WTC11 (cell line): ENCODE data around the gene GRIN3B. TPM values are rescaled to one million over a fixed set of nuclear protein-coding genes. Genes with fewer than 3 reads are reported as not detected.

Source experiments
- ATAC-seq: fragments of 200-7000 bp; cut with Tn5 transposase; 2 replicates; pipeline ENCODE4 v1.10.0; 2021; ENCODE audit warnings: mild to moderate bottlenecking, moderate library complexity
- CTCF ChIA-PET: fragments of 300-600 bp; sonication (Branson Sonifier 250); formaldehyde crosslinking; loops from one replicate; lab custom pipeline; 2021; ENCODE audit warnings: antibody characterized with exemption; lab: Charles Lee
- POLR2A ChIA-PET: fragments of 350-600 bp; sonication (Branson Sonifier 250); formaldehyde crosslinking; loops from one replicate; lab custom pipeline; 2021; ENCODE audit warnings: antibody characterized with exemption; lab: Charles Lee
- DNase-seq: peaks from one replicate; pipeline ENCODE4 v3.0.0; 2021; ENCODE audit warnings: low spot score
- H3K27ac Mint-ChIP-seq: 2 replicates; pipeline ENCODE4 v1.8.0; 2021; ENCODE audit warnings: mixed read lengths
- H3K27me3 Mint-ChIP-seq: 2 replicates; pipeline ENCODE4 v1.8.0; 2021; ENCODE audit warnings: low read depth, mild to moderate bottlenecking, moderate library complexity, mixed read lengths
- H3K36me3 Mint-ChIP-seq: 2 replicates; pipeline ENCODE4 v1.8.0; 2021; ENCODE audit warnings: mixed read lengths
- H3K4me1 Mint-ChIP-seq: 2 replicates; pipeline ENCODE4 v1.8.0; 2022; ENCODE audit warnings: mixed read lengths
- H3K4me3 Mint-ChIP-seq: 2 replicates; pipeline ENCODE4 v1.8.0; 2021; ENCODE audit warnings: mild to moderate bottlenecking, moderate library complexity, mixed read lengths
- H3K9me3 Mint-ChIP-seq: 2 replicates; pipeline ENCODE4 v1.8.0; 2021; ENCODE audit warnings: mixed read lengths
- AR ChIP-seq: fragments of 250-450 bp; sonication (Bioruptor Pico); IDR thresholded peaks from 2 replicates; pipeline ENCODE4 v1.9.0; 2021; ENCODE audit warnings: mild to moderate bottlenecking
- CBFB ChIP-seq: sonication (generic); formaldehyde crosslinking; IDR thresholded peaks from 2 replicates; pipeline ENCODE4 v1.8.1; 2022; ENCODE audit warnings: mild to moderate bottlenecking, low read depth, missing genetic modification reagents
- HMGXB4 ChIP-seq: sonication (generic); formaldehyde crosslinking; IDR thresholded peaks from 2 replicates; pipeline ENCODE4 v1.8.1; 2023; ENCODE audit warnings: mild to moderate bottlenecking, moderate library complexity, missing genetic modification reagents
- IRF1 ChIP-seq: sonication (generic); formaldehyde crosslinking; IDR thresholded peaks from 2 replicates; pipeline ENCODE4 v1.8.0; 2023; ENCODE audit warnings: missing genetic modification reagents
- JUN ChIP-seq: sonication (generic); formaldehyde crosslinking; IDR thresholded peaks from 2 replicates; pipeline ENCODE4 v1.8.0; 2023; ENCODE audit warnings: mild to moderate bottlenecking, missing genetic modification reagents
- MLX ChIP-seq: sonication (generic); formaldehyde crosslinking; IDR thresholded peaks from 2 replicates; pipeline ENCODE4 v1.8.1; 2023; ENCODE audit warnings: mild to moderate bottlenecking, missing genetic modification reagents, moderate library complexity
- PREB ChIP-seq: sonication (generic); formaldehyde crosslinking; IDR thresholded peaks from 2 replicates; pipeline ENCODE4 v1.8.1; 2022; ENCODE audit warnings: mild to moderate bottlenecking, missing genetic modification reagents, moderate library complexity, borderline replicate concordance
- PRRX2 ChIP-seq: fragments of 250-450 bp; sonication (Bioruptor Pico); IDR thresholded peaks from 2 replicates; pipeline ENCODE4 v1.8.0; 2021; ENCODE audit warnings: mild to moderate bottlenecking
- SOX15 ChIP-seq: fragments of 250-450 bp; sonication (Bioruptor Pico); IDR thresholded peaks from 2 replicates; pipeline ENCODE4 v1.9.0; 2021; ENCODE audit warnings: mild to moderate bottlenecking
- STAT6 ChIP-seq: sonication (generic); formaldehyde crosslinking; conservative IDR thresholded peaks from 2 replicates; pipeline ENCODE4 v1.8.1; 2023; ENCODE audit warnings: mild to moderate bottlenecking, low read depth, missing genetic modification reagents, moderate library complexity
- TEAD4 ChIP-seq: sonication (generic); formaldehyde crosslinking; IDR thresholded peaks from 2 replicates; pipeline ENCODE4 v1.8.0; 2022; ENCODE audit warnings: mild to moderate bottlenecking, missing genetic modification reagents
- ZNF121 ChIP-seq: sonication (generic); formaldehyde crosslinking; IDR thresholded peaks from 2 replicates; pipeline ENCODE4 v1.8.0; 2023; ENCODE audit warnings: missing genetic modification reagents
- ZNF532 ChIP-seq: fragments of 250-450 bp; sonication (Bioruptor Pico); IDR thresholded peaks from 2 replicates; pipeline ENCODE4 v1.9.0; 2021; ENCODE audit warnings: mild to moderate bottlenecking, borderline replicate concordance
- ZSCAN18 ChIP-seq: fragments of 250-450 bp; sonication (Bioruptor Pico); IDR thresholded peaks from 2 replicates; pipeline ENCODE4 v2.1.2; 2022; ENCODE audit warnings: mild to moderate bottlenecking, moderate library complexity
- total RNA-seq: library from RNA; stranded (reverse); gene quantifications from 3 replicates; pipeline ENCODE4 v1.2.3, GENCODE V29; 2021

GRIN3B gene
- total RNA-seq, 1 experiment from 2014 or later = 1.9 TPM

GRCh38 chr19:963486-963951, 36.7 kb upstream of the GRIN3B start (continued):
- no peak for TF ChIP-seq AR (CRISPR knock-in tag)
- TF ChIP-seq IRF1 = no peak
- no peak for TF ChIP-seq TEAD4
- TF ChIP-seq HMGXB4 = no peak
- no peak for TF ChIP-seq PREB (CRISPR knock-in tag)
- no peak for TF ChIP-seq JUN (CRISPR knock-in tag)
- TF ChIP-seq ZNF121 (CRISPR knock-in tag) = no peak
- TF ChIP-seq SOX15 (CRISPR knock-in tag) = no peak

GRCh38 chr19:964116-964520, 36.1 kb upstream of the GRIN3B start:
- Mint-ChIP-seq H3K9me3 (peaks cover 17% of the 10 kb centered on the region), H3K36me3 (peaks cover 58% of the 10 kb centered on the region), H3K4me1 (peaks cover 14% of the 10 kb centered on the region), H3K27me3 (no peaks in the 10 kb centered on the region), H3K4me3 (no peak overlapping the region), H3K27ac (no peak overlapping the region)
- DNase-seq (no peak), ATAC-seq (no peak)
- TF ChIP-seq ZNF532 (CRISPR knock-in tag) = no peak
- TF ChIP-seq CBFB (CRISPR knock-in tag) = no peak
- TF ChIP-seq PRRX2 (CRISPR knock-in tag) = no peak
- TF ChIP-seq ZSCAN18 = no peak
- TF ChIP-seq MLX (CRISPR knock-in tag) = no peak
- no peak for TF ChIP-seq STAT6 (CRISPR knock-in tag)
- no peak for TF ChIP-seq AR (CRISPR knock-in tag)
- ChIA-PET CTCF (no interaction called here), POLR2A (no interaction called here)
